ENCODE results near the gene HDAC10. TPM values are rescaled to one million over a fixed set of nuclear protein-coding genes. Genes with fewer than 3 reads are reported as not detected.

HDAC10 gene
- total RNA-seq, 1 donor from 2014 or later = 13.6 TPM

GRCh38 chr22:50264946-50265669, 14.0 kb upstream of the HDAC10 start:
- no peak for DNase-seq
- H3K4me1 ChIP-seq = peaks cover 60% of the 10 kb centered on the region
- no peak overlapping the region for H3K27ac ChIP-seq (replicated peaks)
- H3K9me3 ChIP-seq (replicated peaks) = no peaks in the 10 kb centered on the region
- H3K27me3 ChIP-seq (ENCODE audit: low read depth) = peaks cover 11% of the 10 kb centered on the region
- H3K4me3 ChIP-seq = no peak overlapping the region
- TF ChIP-seq, protein P1, sequence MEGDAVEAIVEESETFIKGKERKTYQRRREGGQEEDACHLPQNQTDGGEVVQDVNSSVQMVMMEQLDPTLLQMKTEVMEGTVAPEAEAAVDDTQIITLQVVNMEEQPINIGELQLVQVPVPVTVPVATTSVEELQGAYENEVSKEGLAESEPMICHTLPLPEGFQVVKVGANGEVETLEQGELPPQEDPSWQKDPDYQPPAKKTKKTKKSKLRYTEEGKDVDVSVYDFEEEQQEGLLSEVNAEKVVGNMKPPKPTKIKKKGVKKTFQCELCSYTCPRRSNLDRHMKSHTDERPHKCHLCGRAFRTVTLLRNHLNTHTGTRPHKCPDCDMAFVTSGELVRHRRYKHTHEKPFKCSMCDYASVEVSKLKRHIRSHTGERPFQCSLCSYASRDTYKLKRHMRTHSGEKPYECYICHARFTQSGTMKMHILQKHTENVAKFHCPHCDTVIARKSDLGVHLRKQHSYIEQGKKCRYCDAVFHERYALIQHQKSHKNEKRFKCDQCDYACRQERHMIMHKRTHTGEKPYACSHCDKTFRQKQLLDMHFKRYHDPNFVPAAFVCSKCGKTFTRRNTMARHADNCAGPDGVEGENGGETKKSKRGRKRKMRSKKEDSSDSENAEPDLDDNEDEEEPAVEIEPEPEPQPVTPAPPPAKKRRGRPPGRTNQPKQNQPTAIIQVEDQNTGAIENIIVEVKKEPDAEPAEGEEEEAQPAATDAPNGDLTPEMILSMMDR (IDR thresholded peaks at IDR 0.05; ENCODE audit: borderline replicate concordance) = no peak
- no peaks in the 10 kb centered on the region for H3K36me3 ChIP-seq
- intact Hi-C loops (cut with micrococcal nuclease) = no loop called here

- Histone ChIP-seq H3K27me3 (ENCODE audit: low read depth) (peaks cover 11% of the 10 kb centered on the region), H3K4me1 (peaks cover 53% of the 10 kb centered on the region), H3K27ac (replicated peaks) (no peak overlapping the region), H3K36me3 (no peaks in the 10 kb centered on the region), H3K9me3 (replicated peaks) (no peaks in the 10 kb centered on the region), H3K4me3 (no peak overlapping the region)
- TF ChIP-seq, protein P1 (IDR thresholded peaks at IDR 0.05; ENCODE audit: borderline replicate concordance) = no peak
- intact Hi-C loops (cut with micrococcal nuclease) = no loop called here
- DNase-seq = no peak
These were observed 13.2 kb upstream of the HDAC10 start for GRCh38 chr22:50264104-50264745.

- peaks cover 11% of the 10 kb centered on the region for H3K27me3 ChIP-seq (ENCODE audit: low read depth)
- peaks cover 53% of the 10 kb centered on the region for H3K4me1 ChIP-seq
- TF ChIP-seq, protein P1 (IDR thresholded peaks at IDR 0.05; ENCODE audit: borderline replicate concordance) = no peak
- intact Hi-C loops (cut with micrococcal nuclease) = no loop called here
- H3K27ac ChIP-seq (replicated peaks) = no peak overlapping the region
- no peaks in the 10 kb centered on the region for H3K9me3 ChIP-seq (replicated peaks)
- H3K4me3 ChIP-seq = no peak overlapping the region
- no peak for DNase-seq
- H3K36me3 ChIP-seq = no peaks in the 10 kb centered on the region
These were observed 12.0 kb upstream of the HDAC10 start for GRCh38 chr22:50262973-50263617.

DNA sequence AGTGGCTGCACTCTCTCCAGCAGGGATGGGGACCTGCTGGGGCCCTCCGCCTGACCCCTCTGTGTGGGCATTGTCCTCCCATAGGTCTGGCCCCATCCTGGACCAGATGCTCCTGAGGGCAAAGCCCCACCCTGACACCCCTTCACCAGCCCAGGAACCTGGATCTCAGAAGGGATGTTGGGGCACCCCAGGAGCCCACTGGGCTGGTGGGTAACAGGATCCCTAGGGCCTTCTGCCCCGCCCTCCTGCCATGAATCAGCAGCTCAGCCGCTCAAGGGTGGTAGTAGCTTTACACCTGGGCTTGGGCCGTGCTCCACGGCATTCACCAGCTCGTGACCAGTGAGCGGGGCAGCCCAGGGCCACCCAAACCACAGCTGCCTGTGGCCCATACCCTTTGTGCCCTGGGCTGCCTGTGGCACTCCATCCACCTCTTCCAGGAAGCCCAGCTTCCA, 11.4 kb upstream of the HDAC10 start:
- intact Hi-C loops (cut with micrococcal nuclease) = no loop called here
- TF ChIP-seq, protein P1 (IDR thresholded peaks at IDR 0.05; ENCODE audit: borderline replicate concordance) = no peak
- peaks cover 53% of the 10 kb centered on the region for H3K4me1 ChIP-seq
- peak overlapping the region; percentile 76 for H3K27ac ChIP-seq (replicated peaks)
- H3K27me3 ChIP-seq (ENCODE audit: low read depth) = peaks cover 11% of the 10 kb centered on the region
- H3K4me3 ChIP-seq = peak overlapping the region; percentile 71
- H3K9me3 ChIP-seq (replicated peaks) = no peaks in the 10 kb centered on the region
- H3K36me3 ChIP-seq = no peaks in the 10 kb centered on the region
- no peak for DNase-seq

DNA sequence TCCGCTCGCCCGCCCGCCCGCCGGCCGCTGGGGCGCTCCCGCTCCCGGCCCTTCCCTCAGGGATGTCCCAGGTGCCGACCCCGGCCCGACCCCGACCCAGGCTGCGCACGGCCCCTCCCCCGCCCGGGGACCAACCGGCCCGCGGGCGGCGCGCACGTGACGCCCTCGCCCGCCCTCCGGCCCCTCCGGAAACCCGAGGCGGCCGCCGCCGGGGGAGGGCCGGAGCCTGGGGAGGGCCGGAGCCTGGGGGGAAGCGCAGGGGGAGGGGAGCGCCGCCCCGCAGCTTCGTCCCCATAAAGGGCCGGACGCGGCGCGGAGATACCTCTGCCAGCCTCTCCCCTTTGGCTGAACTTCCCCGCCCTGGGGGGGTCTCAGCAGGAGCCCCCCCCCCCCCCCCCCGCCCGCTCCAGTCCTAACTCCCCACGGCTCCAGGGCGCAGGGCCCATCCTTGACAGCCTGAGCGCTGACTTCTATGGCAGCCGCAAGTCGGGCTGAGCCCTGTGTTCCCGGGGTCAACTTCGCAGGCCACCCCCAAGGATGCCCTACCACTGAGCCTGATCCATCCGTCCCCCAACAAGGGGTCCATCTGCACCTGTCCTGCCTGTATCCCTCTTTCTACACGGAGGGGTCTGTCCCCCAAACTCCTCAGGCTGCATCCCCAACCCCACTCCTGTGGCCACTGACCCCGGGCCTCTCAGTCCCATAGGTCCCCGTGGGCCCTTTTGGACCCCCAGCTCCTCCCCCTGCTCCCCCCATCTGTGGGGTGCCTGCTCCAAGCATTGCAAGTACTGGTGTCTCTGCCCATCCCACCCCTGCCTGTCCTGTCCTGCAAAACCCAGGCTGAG, 10.8 kb upstream of the HDAC10 start, which contains the start of gene MAPK12:
Gene MAPK12 (minus strand): TSS at position 69 of the 845 bp plus-strand sequence. CDS start 174 bp downstream, outside the sequence.
- H3K4me1 ChIP-seq = peaks cover 50% of the 10 kb centered on the region
- H3K27ac ChIP-seq (replicated peaks) = peak within 1 kb of the TSS; percentile 76
- H3K4me3 ChIP-seq = peak within 1 kb of the TSS; percentile 71
- intact Hi-C loops (cut with micrococcal nuclease) = no loop called here
- no peaks in the 10 kb centered on the region for H3K9me3 ChIP-seq (replicated peaks)
- TF ChIP-seq, protein P1 (IDR thresholded peaks at IDR 0.05; ENCODE audit: borderline replicate concordance) = no peak
- H3K36me3 ChIP-seq = no peaks in the 10 kb centered on the region
- no peak for DNase-seq
- H3K27me3 ChIP-seq (ENCODE audit: low read depth) = peaks cover 11% of the 10 kb centered on the region
